ENCODE results near the gene LRFN2.

LRFN2 gene

DNA sequence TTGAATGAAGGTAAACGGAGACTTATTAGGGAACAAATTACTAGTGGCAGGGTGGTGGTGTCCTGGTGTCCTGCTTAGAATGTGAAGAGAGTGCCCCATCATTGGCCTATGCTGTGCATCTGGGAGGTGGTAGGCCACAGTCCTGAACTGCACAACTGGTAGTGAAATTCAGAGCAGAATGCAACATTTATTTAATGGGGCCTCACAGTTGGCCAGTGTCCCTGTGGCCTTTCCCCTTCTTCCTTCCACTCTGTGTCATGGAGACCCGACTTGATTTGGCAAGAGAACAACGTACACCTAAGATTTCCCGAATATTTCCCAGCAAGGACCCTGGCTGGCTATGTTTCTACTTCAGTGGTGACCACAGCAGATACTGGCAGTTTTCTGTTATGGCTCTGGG is 206.9 kb downstream of the LRFN2 start:
- no peaks in the 10 kb centered on the region for H3K4me1 ChIP-seq (ENCODE audit: control insufficient read depth, insufficient read depth, low read length)
- no peak overlapping the region for H3K9ac ChIP-seq (ENCODE audit: low read length in 2 of 2)
- H3K9me3 ChIP-seq (ENCODE audit: control insufficient read depth in 2 of 2, low read length in 2 of 2): no peaks in the 10 kb centered on the region
- peaks cover 0 to 3% of the 10 kb centered on the region in 2 donors for H3K27me3 ChIP-seq (ENCODE audit: control insufficient read depth in 1 of 2, insufficient read depth in 2 of 2, low read length in 2 of 2)
- no peak overlapping the region for H3K4me3 ChIP-seq (ENCODE audit: low read length in 2 of 2)
- H3K27ac ChIP-seq (ENCODE audit: low read length): no peak overlapping the region
- no peaks in the 10 kb centered on the region for H3K36me3 ChIP-seq (ENCODE audit: control insufficient read depth in 2 of 2, insufficient read depth in 2 of 2, low read length in 2 of 2)

DNA sequence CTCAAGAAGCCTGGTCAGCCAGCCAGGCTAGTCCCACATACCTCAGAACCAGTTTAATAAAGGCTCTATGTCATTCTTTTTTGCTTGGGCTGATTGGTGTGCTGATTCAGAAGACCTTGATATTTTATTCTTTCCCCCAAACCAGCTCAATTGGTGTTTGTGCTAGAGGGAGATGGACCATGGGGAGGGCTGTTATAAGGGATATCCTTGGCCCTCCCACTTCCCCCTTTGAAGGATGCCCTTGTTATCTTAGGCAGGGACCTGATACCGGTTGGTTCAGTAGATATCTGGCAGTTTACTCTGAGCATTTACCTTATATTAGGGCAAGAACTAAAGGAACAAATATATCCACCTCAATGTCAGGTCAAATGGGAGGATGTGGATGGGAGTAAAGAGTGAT is 207.4 kb downstream of the LRFN2 start:
- Histone ChIP-seq H3K36me3 (ENCODE audit: control insufficient read depth in 2 of 2, insufficient read depth in 2 of 2, low read length in 2 of 2) (no peaks in the 10 kb centered on the region), H3K27me3 (ENCODE audit: control insufficient read depth in 1 of 2, insufficient read depth in 2 of 2, low read length in 2 of 2) (peaks cover 0 to 3% of the 10 kb centered on the region in 2 donors), H3K9me3 (ENCODE audit: control insufficient read depth in 2 of 2, low read length in 2 of 2) (no peaks in the 10 kb centered on the region), H3K9ac (ENCODE audit: low read length in 2 of 2) (no peak overlapping the region), H3K4me1 (ENCODE audit: control insufficient read depth, insufficient read depth, low read length) (no peaks in the 10 kb centered on the region), H3K4me3 (ENCODE audit: low read length in 2 of 2) (no peak overlapping the region), H3K27ac (ENCODE audit: low read length) (no peak overlapping the region)

DNA sequence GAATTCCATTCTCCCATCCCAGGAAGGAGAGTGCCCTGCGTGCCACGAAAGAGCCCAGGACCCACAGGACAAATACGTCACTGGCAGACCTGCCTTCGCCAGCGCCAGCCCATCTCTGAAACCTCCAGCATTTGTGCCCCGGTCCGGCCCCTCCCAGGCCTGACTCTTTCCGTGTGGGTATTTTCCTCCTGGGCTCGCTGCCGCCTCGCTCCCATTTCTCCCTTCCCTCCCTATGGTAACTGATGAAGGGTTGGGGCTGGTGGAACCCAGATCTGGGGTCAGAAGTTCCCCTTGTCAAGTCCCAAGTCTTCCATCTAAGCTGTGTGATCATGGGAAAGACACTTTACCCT is 208.5 kb downstream of the LRFN2 start:
- Histone ChIP-seq H3K36me3 (ENCODE audit: control insufficient read depth in 2 of 2, insufficient read depth in 2 of 2, low read length in 2 of 2) (no peaks in the 10 kb centered on the region), H3K4me1 (ENCODE audit: control insufficient read depth, insufficient read depth, low read length) (no peaks in the 10 kb centered on the region), H3K4me3 (ENCODE audit: low read length in 2 of 2) (no peak overlapping the region), H3K9me3 (ENCODE audit: control insufficient read depth in 2 of 2, low read length in 2 of 2) (no peaks in the 10 kb centered on the region), H3K27ac (ENCODE audit: low read length) (no peak overlapping the region), H3K9ac (ENCODE audit: low read length in 2 of 2) (no peak overlapping the region), H3K27me3 (ENCODE audit: control insufficient read depth in 1 of 2, insufficient read depth in 2 of 2, low read length in 2 of 2) (peaks cover 0 to under 1% of the 10 kb centered on the region in 2 donors)

DNA sequence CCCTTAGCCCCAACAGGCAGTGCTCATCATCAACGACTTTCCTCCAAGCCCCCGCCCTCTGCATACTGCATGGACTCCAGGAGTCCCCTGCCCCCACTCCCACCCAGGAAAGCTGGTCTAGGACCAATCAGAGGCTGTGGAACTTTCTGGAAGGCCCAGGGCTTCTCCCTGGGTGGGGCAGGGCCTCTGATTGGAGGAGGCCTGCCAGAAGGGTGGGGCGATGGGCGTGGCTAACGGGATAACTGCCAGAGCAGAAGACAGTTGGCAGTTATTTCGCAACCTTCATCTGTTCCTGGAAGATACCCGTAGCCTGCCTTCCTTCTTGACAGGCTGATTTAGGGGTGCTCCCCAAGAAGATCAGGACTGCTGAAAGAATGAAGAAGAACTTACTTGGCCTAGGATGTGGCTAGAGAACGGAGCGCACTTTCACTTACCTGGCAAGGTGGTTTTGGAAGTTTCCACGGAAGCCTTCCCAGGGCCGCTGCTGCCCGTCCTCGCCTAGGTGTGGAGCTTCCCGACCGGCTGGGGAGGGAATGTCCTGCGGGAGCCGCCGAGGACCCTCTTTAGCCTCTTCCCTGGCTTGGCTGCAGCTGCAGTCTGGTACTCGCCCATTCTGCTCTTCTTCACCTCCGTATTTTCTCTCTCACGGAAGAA is 209.0 kb downstream of the LRFN2 start:
- no peak overlapping the region for H3K4me3 ChIP-seq (ENCODE audit: low read length in 2 of 2)
- no peaks in the 10 kb centered on the region for H3K36me3 ChIP-seq (ENCODE audit: control insufficient read depth in 2 of 2, insufficient read depth in 2 of 2, low read length in 2 of 2)
- no peaks in the 10 kb centered on the region for H3K4me1 ChIP-seq (ENCODE audit: control insufficient read depth, insufficient read depth, low read length)
- H3K9me3 ChIP-seq (ENCODE audit: control insufficient read depth in 2 of 2, low read length in 2 of 2): no peaks in the 10 kb centered on the region
- H3K9ac ChIP-seq (ENCODE audit: low read length in 2 of 2): no peak overlapping the region
- no peaks in the 10 kb centered on the region for H3K27me3 ChIP-seq (ENCODE audit: control insufficient read depth in 1 of 2, insufficient read depth in 2 of 2, low read length in 2 of 2)
- H3K27ac ChIP-seq (ENCODE audit: low read length): no peak overlapping the region

DNA sequence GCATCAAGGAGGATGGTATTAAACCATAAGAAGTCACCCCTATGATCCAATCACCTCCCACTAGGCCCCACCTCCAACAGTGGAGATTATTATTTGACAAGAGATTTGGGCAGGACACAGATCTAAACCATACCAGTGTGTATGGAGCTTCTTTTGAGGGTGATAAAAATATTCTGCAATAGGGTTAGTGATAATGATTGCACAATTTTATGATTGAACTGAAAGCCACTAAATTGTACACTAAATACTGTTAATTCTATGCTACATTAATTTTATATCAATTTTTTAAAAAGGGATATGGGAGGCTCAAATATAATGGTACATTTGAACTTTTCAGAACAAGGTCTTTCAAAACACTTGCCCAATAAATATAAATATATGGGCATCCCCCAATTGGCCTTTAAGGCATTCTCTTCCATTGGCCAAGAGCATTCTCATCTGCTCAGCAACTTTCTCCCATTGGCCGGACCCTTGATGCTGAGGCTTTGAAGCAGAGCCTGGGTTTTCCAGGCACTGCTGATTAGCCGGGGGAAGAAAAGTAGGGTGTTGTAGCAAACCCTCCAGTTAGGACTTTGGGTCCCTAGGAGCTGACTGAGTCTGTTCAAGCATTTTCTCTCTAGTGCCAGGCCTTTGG is 209.9 kb downstream of the LRFN2 start:
- no peaks in the 10 kb centered on the region for H3K27me3 ChIP-seq (ENCODE audit: control insufficient read depth in 1 of 2, insufficient read depth in 2 of 2, low read length in 2 of 2)
- no peaks in the 10 kb centered on the region for H3K36me3 ChIP-seq (ENCODE audit: control insufficient read depth in 2 of 2, insufficient read depth in 2 of 2, low read length in 2 of 2)
- H3K27ac ChIP-seq (ENCODE audit: low read length): no peak overlapping the region
- H3K9ac ChIP-seq (ENCODE audit: low read length in 2 of 2): no peak overlapping the region
- no peaks in the 10 kb centered on the region for H3K4me1 ChIP-seq (ENCODE audit: control insufficient read depth, insufficient read depth, low read length)
- no peak overlapping the region for H3K4me3 ChIP-seq (ENCODE audit: low read length in 2 of 2)
- no peaks in the 10 kb centered on the region for H3K9me3 ChIP-seq (ENCODE audit: control insufficient read depth in 2 of 2, low read length in 2 of 2)

DNA sequence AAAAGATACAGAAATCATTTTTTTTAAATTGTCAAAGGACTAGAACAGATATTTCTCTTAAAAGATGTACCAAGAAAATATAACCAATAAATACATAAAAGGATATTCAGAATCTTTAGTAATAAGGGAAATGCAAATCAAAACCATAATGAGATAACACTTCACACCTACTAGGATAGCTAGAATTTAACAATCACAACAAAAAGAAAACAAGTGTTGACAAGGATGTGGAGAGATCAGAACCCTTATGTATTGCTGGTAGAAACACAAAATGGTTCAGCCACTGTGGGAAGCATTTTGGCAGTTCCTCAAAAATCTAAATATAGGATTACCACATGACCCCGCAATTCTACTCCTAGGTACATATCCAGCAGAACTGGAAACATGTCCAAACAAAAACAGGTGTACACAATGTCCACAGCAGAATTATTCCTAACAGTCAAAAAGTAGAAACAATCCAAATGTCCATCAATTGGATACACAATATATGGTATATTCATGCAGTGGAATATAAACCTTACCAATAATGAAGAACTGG is 211.0 kb downstream of the LRFN2 start:
- Histone ChIP-seq H3K27ac (ENCODE audit: low read length) (no peak overlapping the region), H3K36me3 (ENCODE audit: control insufficient read depth in 2 of 2, insufficient read depth in 2 of 2, low read length in 2 of 2) (no peaks in the 10 kb centered on the region), H3K4me1 (ENCODE audit: control insufficient read depth, insufficient read depth, low read length) (no peaks in the 10 kb centered on the region), H3K9ac (ENCODE audit: low read length in 2 of 2) (no peak overlapping the region), H3K9me3 (ENCODE audit: control insufficient read depth in 2 of 2, low read length in 2 of 2) (no peaks in the 10 kb centered on the region), H3K4me3 (ENCODE audit: low read length in 2 of 2) (no peak overlapping the region), H3K27me3 (ENCODE audit: control insufficient read depth in 1 of 2, insufficient read depth in 2 of 2, low read length in 2 of 2) (no peaks in the 10 kb centered on the region)

DNA sequence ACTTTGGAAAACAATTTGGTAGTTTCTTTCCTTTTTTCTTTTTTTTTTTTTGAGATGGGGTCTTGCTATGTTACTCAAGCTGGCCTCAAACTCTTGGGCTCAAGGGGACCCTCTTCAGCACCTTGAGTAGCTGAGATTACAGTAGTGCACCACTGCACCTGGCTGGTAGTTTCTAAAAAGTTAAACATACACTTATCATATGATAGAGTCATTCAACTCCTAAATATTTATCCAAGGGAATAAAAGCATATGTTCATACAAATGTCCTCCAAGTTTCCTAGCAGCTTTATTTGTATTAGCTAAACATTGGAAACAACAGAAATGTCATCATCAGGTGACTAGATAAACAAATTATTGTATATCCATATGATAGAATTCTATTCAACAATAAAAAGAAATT is 213.9 kb downstream of the LRFN2 start:
- Histone ChIP-seq H3K27me3 (ENCODE audit: control insufficient read depth in 1 of 2, insufficient read depth in 2 of 2, low read length in 2 of 2) (no peaks in the 10 kb centered on the region), H3K9ac (ENCODE audit: low read length in 2 of 2) (no peak overlapping the region), H3K36me3 (ENCODE audit: control insufficient read depth in 2 of 2, insufficient read depth in 2 of 2, low read length in 2 of 2) (no peaks in the 10 kb centered on the region), H3K4me1 (ENCODE audit: control insufficient read depth, insufficient read depth, low read length) (no peaks in the 10 kb centered on the region), H3K9me3 (ENCODE audit: control insufficient read depth in 2 of 2, low read length in 2 of 2) (no peaks in the 10 kb centered on the region), H3K27ac (ENCODE audit: low read length) (no peak overlapping the region), H3K4me3 (ENCODE audit: low read length in 2 of 2) (no peak overlapping the region)

DNA sequence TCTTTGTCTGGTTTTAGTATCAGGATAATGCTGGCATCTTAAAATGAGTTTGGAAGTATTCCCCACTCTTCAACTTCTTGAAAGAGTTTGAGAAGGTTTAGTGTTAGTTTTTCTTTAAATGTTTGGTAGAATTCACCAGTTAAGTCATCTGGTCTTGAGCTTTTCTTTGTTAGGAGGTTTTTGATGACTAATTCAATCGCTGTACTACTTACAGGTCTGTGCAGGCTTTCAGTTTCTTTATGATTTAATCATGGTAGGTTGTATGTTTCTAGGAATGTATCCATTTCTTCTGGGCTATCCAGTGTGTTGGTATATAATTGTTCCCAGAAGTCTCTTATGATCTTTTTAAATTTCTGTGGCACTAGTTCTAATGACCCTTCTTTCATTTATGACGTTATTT is 215.5 kb downstream of the LRFN2 start:
- Histone ChIP-seq H3K9me3 (ENCODE audit: control insufficient read depth in 2 of 2, low read length in 2 of 2) (no peaks in the 10 kb centered on the region), H3K4me1 (ENCODE audit: control insufficient read depth, insufficient read depth, low read length) (no peaks in the 10 kb centered on the region), H3K36me3 (ENCODE audit: control insufficient read depth in 2 of 2, insufficient read depth in 2 of 2, low read length in 2 of 2) (no peaks in the 10 kb centered on the region), H3K4me3 (ENCODE audit: low read length in 2 of 2) (no peak overlapping the region), H3K9ac (ENCODE audit: low read length in 2 of 2) (no peak overlapping the region), H3K27me3 (ENCODE audit: control insufficient read depth in 1 of 2, insufficient read depth in 2 of 2, low read length in 2 of 2) (no peaks in the 10 kb centered on the region), H3K27ac (ENCODE audit: low read length) (no peak overlapping the region)

DNA sequence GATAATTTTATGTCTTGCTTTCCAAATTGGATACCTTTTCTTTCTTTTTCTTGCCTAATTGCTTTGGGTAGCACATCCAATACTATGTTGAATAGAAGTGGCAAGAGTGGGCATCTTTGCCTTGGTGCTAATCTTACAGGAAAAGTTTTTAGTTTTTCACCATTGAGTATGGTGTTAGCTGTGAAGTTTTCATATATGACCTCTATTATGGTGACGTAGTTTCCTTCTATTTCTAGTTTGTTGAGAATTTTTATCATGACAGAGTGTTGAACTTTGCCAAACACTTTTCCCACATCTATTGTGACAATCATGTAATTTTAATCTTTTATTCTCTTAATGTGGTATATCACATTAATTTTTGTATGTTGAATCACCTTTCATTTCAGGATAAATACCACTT is 216.1 kb downstream of the LRFN2 start:
- H3K4me1 ChIP-seq (ENCODE audit: control insufficient read depth, insufficient read depth, low read length): no peaks in the 10 kb centered on the region
- no peak overlapping the region for H3K9ac ChIP-seq (ENCODE audit: low read length in 2 of 2)
- no peaks in the 10 kb centered on the region for H3K36me3 ChIP-seq (ENCODE audit: control insufficient read depth in 2 of 2, insufficient read depth in 2 of 2, low read length in 2 of 2)
- H3K27ac ChIP-seq (ENCODE audit: low read length): no peak overlapping the region
- H3K4me3 ChIP-seq (ENCODE audit: low read length in 2 of 2): no peak overlapping the region
- no peaks in the 10 kb centered on the region for H3K9me3 ChIP-seq (ENCODE audit: control insufficient read depth in 2 of 2, low read length in 2 of 2)
- H3K27me3 ChIP-seq (ENCODE audit: control insufficient read depth in 1 of 2, insufficient read depth in 2 of 2, low read length in 2 of 2): no peaks in the 10 kb centered on the region

DNA sequence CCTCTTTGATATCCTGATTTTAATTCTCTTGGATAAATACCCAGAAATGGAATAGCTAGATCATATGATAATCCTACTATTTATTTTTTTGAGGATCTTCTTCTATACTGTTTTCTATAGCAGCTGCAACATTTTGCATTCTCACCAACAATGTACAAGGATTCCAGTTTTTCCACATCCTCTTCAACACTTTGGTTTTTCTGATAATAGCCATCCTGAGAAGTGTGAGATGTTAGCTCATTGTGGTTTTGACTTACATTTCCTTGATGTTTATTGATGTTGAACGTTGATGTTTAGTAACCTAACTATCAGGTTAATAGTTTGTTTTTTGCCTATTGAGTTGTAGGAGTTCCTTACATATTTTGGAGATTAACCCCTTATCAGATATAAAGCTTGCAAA is 217.3 kb downstream of the LRFN2 start:
- no peaks in the 10 kb centered on the region for H3K9me3 ChIP-seq (ENCODE audit: control insufficient read depth in 2 of 2, low read length in 2 of 2)

DNA sequence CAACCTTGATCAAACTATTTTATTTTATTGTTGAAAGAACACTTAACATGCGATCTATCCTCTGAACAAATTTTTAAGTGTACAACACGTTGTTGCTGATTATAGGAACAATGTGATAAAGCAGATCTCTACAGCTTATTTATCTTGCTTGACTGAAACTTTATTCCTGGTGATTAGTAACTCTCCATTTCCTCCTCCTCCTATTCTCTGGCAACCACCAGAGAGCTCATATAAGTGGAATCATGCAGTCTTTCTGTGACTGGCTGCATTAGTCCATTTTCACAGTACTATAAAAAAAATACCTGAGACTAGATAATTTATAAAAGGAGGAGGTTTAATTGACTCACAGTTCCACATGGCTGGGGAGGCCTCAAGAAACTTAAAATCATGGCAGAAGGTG is 218.1 kb downstream of the LRFN2 start:
- H3K9me3 ChIP-seq (ENCODE audit: control insufficient read depth in 2 of 2, low read length in 2 of 2): no peaks in the 10 kb centered on the region
- no peak overlapping the region for H3K27ac ChIP-seq (ENCODE audit: low read length)
- no peaks in the 10 kb centered on the region for H3K4me1 ChIP-seq (ENCODE audit: control insufficient read depth, insufficient read depth, low read length)
- no peaks in the 10 kb centered on the region for H3K36me3 ChIP-seq (ENCODE audit: control insufficient read depth in 2 of 2, insufficient read depth in 2 of 2, low read length in 2 of 2)
- no peak overlapping the region for H3K4me3 ChIP-seq (ENCODE audit: low read length in 2 of 2)
- no peaks in the 10 kb centered on the region for H3K27me3 ChIP-seq (ENCODE audit: control insufficient read depth in 1 of 2, insufficient read depth in 2 of 2, low read length in 2 of 2)
- no peak overlapping the region for H3K9ac ChIP-seq (ENCODE audit: low read length in 2 of 2)

More for the DNA sequence above, 217.3 kb downstream of the LRFN2 start:
- no peaks in the 10 kb centered on the region for H3K27me3 ChIP-seq (ENCODE audit: control insufficient read depth in 1 of 2, insufficient read depth in 2 of 2, low read length in 2 of 2)
- H3K27ac ChIP-seq (ENCODE audit: low read length): no peak overlapping the region
- no peak overlapping the region for H3K9ac ChIP-seq (ENCODE audit: low read length in 2 of 2)
- H3K4me3 ChIP-seq (ENCODE audit: low read length in 2 of 2): no peak overlapping the region
- H3K36me3 ChIP-seq (ENCODE audit: control insufficient read depth in 2 of 2, insufficient read depth in 2 of 2, low read length in 2 of 2): no peaks in the 10 kb centered on the region
- H3K4me1 ChIP-seq (ENCODE audit: control insufficient read depth, insufficient read depth, low read length): no peaks in the 10 kb centered on the region

Data from stomach smooth muscle (tissue), 2 donors.